Right lung (tissue), 5 donors: Measurements from ENCODE around the gene ADAMTS1. TPM values are rescaled to one million over a fixed set of nuclear protein-coding genes. Genes with fewer than 3 reads are reported as not detected.
A peak's percentile ranks its signal among the peaks of the same experiment; 100 is the strongest.

ENCODE experiments used
- DNase-seq, 2 donors: peaks; one replicate each; pipeline ENCODE4 v3.0.0-alpha.2; 2013
- polyA plus RNA-seq, 5 donors: library from polyadenylated mRNA; unstranded; fragments of 120-200 nt; gene quantifications; one replicate each; pipeline versions ENCODE4 v1.2.1 to v1.2.3, GENCODE V29; 2013; ENCODE audit warnings: inconsistent platforms in 1 of 5, low replicate concordance in 1 of 5; ENCODE audit not compliant: insufficient read length in 5 of 5, insufficient read depth in 1 of 5

The ADAMTS1 gene
- polyA plus RNA-seq, 5 donors = 66.4 to 145 (median 73.1) TPM

DNA sequence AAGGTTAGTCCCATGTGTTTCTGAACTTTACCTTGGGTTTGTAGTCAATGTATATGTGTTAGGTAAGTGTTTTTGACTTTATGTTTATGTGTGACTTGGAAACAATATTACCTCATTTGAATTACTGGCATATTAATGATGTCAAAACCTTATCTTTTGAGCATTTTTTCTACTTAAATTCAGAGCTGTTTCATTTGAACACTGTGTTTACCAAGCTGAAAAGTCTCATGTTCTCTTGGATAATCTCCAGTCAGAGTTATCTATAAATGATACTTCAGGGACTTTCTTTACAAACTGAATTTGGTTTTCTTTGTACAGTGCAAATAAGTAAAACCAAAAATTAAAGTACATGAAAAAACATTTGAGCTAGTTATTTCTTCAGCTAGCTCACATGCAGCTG, 30.0 kb downstream of the ADAMTS1 start:
- DNase-seq = no peak

- DNase-seq = no peak
Measured at GRCh38 chr21:26814386-26814785, 30.8 kb downstream of the ADAMTS1 start.

GRCh38 chr21:26813426-26813998, 31.7 kb downstream of the ADAMTS1 start:
- DNase-seq = no peak

- DNase-seq = no peak
Measured at GRCh38 chr21:26812173-26812572, 33.0 kb downstream of the ADAMTS1 start.

- no peak for DNase-seq
Measured at GRCh38 chr21:26811482-26811881, 33.7 kb downstream of the ADAMTS1 start.

DNA sequence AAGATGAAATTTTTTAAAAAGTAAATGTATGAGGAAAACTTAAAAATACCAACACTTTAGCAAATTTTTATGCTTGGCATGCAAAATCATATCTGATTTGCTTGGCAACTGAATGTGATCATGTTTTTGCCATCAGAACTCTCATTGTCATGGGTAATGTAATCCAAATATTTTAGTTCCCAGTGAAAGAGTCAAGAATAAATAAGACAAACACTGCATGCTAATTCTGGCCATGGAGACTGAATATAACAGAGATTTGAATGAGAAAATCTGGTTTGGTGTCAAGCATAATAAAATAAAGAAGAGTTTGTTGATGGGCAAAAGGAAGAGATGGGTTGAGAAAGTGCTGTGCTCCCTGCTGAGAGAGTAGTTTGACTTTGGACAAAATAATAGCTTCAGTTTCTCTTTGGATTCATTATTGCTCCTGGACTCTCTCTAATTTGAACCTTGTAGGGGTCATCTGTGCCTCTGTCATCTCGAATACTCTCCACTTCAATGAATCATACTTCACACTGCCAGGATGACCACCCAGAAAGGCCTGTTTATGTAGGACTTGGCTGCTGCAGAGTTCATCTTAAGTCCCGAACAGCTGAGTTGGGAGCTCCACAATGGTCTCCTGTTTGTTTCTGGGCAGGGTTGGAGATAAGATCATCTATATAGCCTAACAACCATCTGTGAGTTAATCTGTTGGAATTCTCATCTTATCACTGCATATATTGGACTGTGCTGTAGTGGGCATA, 34.4 kb downstream of the ADAMTS1 start:
- no peak for DNase-seq

- DNase-seq = no peak
Measured at GRCh38 chr21:26810266-26810665, 34.9 kb downstream of the ADAMTS1 start.

DNA sequence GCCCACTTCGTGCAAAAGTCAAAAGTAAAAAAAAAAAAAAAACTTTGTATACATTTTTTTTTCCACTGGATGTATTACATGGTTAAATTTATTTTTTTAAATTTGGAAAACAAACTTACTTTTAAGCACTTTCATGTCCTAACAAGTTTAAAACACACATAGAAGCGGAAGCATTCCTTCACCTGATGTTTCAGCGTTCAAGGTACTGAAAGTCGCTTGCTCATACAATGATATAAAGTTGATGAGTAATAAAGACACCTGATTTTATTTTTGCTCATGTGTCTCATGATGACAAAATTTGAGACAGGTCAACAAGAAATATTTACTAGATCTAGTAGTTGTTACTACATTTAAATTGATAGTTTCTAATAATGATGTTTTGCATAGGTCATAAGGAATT, 35.5 kb downstream of the ADAMTS1 start:
- DNase-seq = no peak

GRCh38 chr21:26806801-26807295, 38.4 kb downstream of the ADAMTS1 start:
- no peak for DNase-seq

DNA sequence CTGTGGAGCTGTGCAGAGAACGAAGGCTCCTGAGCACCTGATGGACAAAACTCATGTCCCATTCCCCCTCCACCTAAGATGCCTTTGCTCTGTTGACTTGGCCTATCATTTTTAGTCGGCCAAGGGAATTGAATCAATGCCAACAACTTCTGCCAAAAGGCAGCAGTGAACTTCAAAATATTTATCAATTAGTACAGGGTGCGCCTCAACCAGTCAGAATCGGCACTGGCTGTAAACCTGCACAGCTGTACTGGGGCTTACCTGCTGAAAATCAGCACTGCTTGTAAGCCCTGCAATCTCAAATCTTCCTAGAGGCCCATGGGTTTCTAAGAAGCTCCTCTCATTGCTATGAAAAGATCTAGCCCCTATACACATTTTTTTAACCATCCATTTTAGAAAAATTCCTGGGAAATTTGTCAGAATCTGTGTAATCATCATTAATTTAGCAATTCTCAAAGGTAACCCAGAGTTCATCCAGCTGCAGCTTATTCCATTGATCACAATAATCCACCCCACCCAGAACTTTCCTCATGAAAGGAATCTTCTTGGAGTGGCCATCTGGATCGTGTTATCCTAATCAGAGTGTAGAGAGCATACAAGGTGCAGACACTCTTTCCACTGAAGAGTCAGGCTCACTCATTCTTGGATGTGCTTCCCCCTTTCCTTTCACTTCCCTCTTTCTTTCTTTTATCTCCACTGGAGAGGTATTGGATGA, 40.2 kb downstream of the ADAMTS1 start:
- no peak for DNase-seq

DNA sequence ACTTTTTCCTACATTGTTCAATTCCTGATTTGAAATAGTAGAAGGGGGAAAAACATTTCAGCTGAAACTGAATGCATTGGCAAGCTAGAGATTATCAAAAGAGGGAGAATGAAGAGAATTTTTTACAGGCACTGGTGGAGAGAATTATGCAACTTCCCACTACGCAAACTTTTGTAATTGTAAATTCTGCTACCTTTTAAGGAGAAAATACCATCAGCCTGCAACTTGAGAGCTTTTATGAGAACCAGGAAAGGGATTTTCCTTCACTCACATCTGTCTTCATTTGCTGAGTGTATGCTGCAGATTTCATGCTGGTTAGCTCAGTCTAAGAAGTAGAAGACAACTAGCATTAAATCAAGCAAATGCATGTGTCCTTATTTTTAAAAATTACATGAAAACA, 43.7 kb downstream of the ADAMTS1 start:
- no peak for DNase-seq

DNA sequence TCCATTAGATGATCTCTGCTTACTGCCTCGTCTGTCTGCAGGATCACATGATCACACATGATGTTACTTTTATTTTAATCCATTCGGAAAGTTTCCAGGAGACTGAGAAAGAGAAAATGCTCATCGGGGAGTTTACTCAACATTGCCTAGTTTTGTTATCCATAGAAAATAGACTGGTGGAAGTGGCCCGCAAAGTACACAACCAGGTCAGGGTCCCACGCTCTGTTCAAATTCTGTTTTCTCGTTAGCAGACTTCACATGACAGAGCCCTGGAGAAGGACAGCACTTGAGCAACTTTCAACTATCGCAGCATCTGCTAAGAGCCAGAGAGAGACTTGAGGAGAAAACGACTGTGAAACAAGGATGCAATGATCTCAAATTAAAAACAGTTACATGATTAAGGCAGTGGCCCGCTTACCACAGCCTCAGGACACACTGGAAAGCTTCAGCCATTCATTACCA, 44.2 kb downstream of the ADAMTS1 start:
- DNase-seq = no peak

- DNase-seq = no peak
Measured at GRCh38 chr21:26800455-26800854, 44.8 kb downstream of the ADAMTS1 start.

- DNase-seq = no peak
Measured at GRCh38 chr21:26800001-26800400, 45.2 kb downstream of the ADAMTS1 start.

GRCh38 chr21:26798856-26799751, 46.1 kb downstream of the ADAMTS1 start:
- peak; percentile 59 for DNase-seq

DNA sequence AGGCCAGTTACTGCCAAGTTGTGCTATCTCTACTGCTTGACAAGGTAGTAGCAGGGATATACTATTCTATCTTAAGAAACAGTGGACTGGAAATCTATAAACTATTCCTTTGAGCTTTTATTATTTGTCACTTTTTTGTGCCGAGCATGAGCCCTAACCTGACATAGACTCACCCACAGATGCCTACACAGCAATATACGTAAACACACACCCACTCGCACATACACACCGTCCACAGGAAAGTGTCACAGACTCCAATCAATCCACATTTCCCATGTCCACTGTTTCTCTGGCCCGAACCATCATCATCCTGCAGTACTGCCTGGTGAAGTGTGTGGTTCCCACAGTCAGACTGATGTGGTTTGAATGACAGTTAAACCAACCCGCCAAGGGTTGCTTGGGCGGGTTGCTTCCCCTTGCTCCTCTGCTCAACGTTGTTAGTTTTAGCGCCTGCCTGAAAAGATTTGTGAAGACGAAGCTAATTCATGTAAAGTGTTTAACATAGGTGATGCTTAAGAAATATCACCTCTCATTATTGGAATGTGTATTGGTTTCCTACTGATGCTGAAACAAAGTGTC, 47.2 kb downstream of the ADAMTS1 start:
- no peak for DNase-seq

DNA sequence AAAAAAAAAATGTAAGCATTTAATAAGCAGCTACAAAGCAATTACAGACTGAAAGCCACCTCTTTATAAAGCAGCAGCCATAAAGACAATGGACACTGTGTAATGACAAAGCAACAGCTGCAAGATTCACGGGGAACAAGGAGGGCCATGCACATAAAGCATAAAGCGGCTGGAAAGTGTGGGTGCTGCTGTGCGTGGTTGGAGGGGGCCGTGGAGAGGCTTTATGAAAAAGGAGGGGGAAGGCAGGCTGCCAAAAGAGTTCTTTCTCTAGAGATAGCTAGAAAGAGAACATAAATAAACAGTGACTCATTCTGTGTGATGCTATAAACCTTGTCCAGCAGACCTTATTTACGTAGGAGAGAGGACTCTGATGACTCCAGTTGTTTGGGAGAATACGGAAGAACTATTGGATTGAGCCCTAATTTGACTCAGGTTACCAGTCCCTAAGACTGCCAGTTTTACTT, 49.3 kb downstream of the ADAMTS1 start:
- peak in 1 of 2 donors; percentile 63 for DNase-seq

DNA sequence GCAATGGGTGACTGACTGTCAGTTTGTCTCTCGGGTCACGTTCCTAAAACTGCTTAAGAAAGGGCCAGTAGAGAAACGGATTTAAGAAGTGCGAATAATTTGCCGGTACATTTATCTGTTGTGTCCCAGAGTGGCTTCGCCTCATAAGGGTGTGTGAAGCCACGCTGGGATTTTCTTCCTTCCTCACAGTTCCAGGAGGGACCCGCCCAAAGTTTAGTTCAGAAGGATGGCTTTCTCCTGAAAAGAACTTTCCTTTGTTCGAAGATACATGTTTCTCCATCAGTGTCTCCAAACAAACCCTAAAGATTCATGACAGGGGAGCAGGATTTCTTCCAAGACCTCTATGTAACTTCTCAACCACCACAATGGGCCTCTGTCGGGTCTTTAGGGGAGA, 49.8 kb downstream of the ADAMTS1 start:
- DNase-seq = no peak

GRCh38 chr21:26794597-26795411, 50.4 kb downstream of the ADAMTS1 start:
- DNase-seq = no peak

GRCh38 chr21:26790296-26790695, 54.9 kb downstream of the ADAMTS1 start:
- peak; percentile 39 to 49 for DNase-seq
